Heart left ventricle (tissue), 16 donors: ENCODE data around the gene ST6GALNAC2. TPM values are rescaled to one million over a fixed set of nuclear protein-coding genes. Genes with fewer than 3 reads are reported as not detected.
"Not testable (repeated sequence)": the region's sequence is repeated elsewhere in the genome, so short reads cannot be mapped to it uniquely, and the experiment has no call there.

ENCODE experiments used
- ATAC-seq, 4 donors: fragments of 200-7000 bp; cut with Tn5 transposase; one replicate each; pipeline ENCODE4 v1.9.1; 2020 to 2022; ENCODE audit warnings: moderate library complexity in 4 of 4, mild to moderate bottlenecking in 3 of 4, moderate number of reproducible peaks in 1 of 4
- DNase-seq, 5 donors: peaks; one replicate each; pipeline ENCODE4 v3.0.0-alpha.2; 2020
- H3K27ac ChIP-seq, 12 donors: fragments of 200-600 bp; sonication (generic) in 4 of 12; one replicate each; pipeline versions ENCODE4 v1.5.0 to v1.8.0; 2016 to 2022; ENCODE audit warnings: mild to moderate bottlenecking in 2 of 12
- H3K27me3 ChIP-seq, 9 donors: fragments of 200-600 bp; sonication (generic) in 2 of 9; one replicate each; pipeline versions ENCODE4 v1.5.1 to v1.8.0; 2016 to 2022; ENCODE audit warnings: mild to moderate bottlenecking in 3 of 9
- H3K36me3 ChIP-seq, 9 donors: fragments of 200-600 bp; sonication (generic) in 2 of 9; one replicate each; pipeline versions ENCODE4 v1.5.0 to v1.8.0; 2018 to 2022; ENCODE audit warnings: mild to moderate bottlenecking in 2 of 9
- H3K4me1 ChIP-seq, 12 donors: fragments of 200-600 bp; sonication (generic) in 4 of 12; one replicate each; pipeline versions ENCODE4 v1.5.0 to v1.8.0; 2016 to 2022; ENCODE audit warnings: mild to moderate bottlenecking in 3 of 12
- H3K4me3 ChIP-seq, 12 donors: fragments of 200-600 bp; sonication (generic) in 4 of 12; one replicate each; pipeline versions ENCODE4 v1.5.0 to v1.8.0; 2017 to 2022; ENCODE audit warnings: mild to moderate bottlenecking in 9 of 12, moderate library complexity in 4 of 12
- H3K9me3 ChIP-seq, 12 donors: fragments of 200-600 bp; sonication (generic) in 4 of 12; one replicate each; pipeline versions ENCODE4 v1.5.0 to v1.8.0; 2016 to 2022; ENCODE audit warnings: mild to moderate bottlenecking in 1 of 12
- POLR2A ChIP-seq, 2 donors: fragments of 450-650 bp; IDR thresholded peaks; one replicate each; pipeline ENCODE4 v1.6.1; 2017; ENCODE audit warnings: antibody characterized with exemption in 2 of 2, mild to moderate bottlenecking in 2 of 2, moderate library complexity in 2 of 2
- WGBS, 4 donors: extraction: QIAGEN DNeasy Blood & Tissue Kit in 2 of 4; methylation state at CpG; one replicate each; pipeline versions ENCODE4 v1.1.5 to v1.1.7; 2013 to 2018; 5-methylcytosine and 5-hydroxymethylcytosine counted together
- intact Hi-C, 10 donors: fragments of 100-400 bp; cut with DNase I; formaldehyde crosslinking; loops; one replicate each; pipeline versions ENCODE4 v1.11.1 to v1.14.2; 2022
- polyA plus RNA-seq, 2 donors: library from polyadenylated mRNA; stranded (reverse); fragments of 200-250 nt; gene quantifications; one replicate each; pipeline ENCODE4 v1.2.3, GENCODE V29; 2013
- total RNA-seq, 9 donors: library from RNA; depleted of rRNA in 2 of 9; stranded (reverse); fragments of >200 nt in 2 of 9; fragmentation: NEBNext Ultra II Directional in 3 of 9; extraction: Animal tissue kit (Norgen Biotek cat#: 25700) in 3 of 9; gene quantifications; one replicate each; pipeline versions ENCODE4 v1.1.0 to v1.2.4, GENCODE V29; 2016 to 2023
- TF ChIP-seq, protein P1 (sequence below), 12 donors: fragments of 200-600 bp; sonication (generic) in 4 of 12; IDR thresholded peaks; one replicate each; pipeline versions ENCODE4 v1.5.0 to v1.8.0; 2018 to 2022; ENCODE audit warnings: antibody characterized with exemption in 12 of 12, mild to moderate bottlenecking in 5 of 12
- donor health status: ischemic (EF 13 %, LVEDD 7.1; RV severe dilation, severe dysfunction).
- donor health status: healthy with polysubstance abuse.
- donor health status: DM: no; HTN: yes; CAD: no.
- donor health status: DM: no; HTN: no; CAD: no.
- donor health status: ischemic (EF 25% LVEDD 6.9; RV normal size, moderate dysfunction).
- donor health status: ischemic (EF 25% LVEDD 5.7; RV mildly dilated, moderate dysfunction).
- donor health status: healthy.
- donor health status: DM: yes; HTN: yes; CAD: no.
- donor health status: ischemic (EF 35%, LVEDD 5.7; RV mildly dilated, moderate dysfunction).
- donor health status: nonischemic (EF 11% LVEDD 7.7; RV severe dilation, severe dysfunction).
- donor health status: DM: yes; HTN: yes; CAD: no.
- donor health status: PGD.
- donor health status: ischemic (EF 29% LVEDD 5.4; RV normal size, mild dysfunction).
- donor health status: nonischemic (EF 23%, LVEDD 6.1; RV moderate dilation, normal function).

The ST6GALNAC2 gene
- total and polyA plus RNA-seq, 11 donors: 2.1 to 7.8 (median 4.9) TPM

DNA sequence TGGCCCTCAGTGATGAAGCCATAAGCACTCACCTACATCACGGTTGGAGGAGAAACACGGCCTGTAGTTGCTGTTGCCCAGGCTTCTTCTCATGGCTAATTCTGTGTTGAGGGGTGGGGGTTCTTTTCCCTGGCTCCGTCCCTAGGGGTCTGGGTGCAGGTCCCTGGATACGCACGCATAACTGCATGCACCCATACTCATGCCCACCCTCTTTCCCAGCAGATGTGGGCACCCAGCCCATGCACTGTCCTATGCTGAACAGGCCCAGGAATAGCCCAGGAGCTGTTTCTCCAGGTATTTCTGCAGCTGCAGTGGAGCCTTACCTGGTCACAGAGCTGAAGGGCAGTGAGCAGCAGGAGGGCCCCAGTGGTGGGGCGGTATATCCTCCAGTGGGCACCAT, 39.8 kb upstream of the ST6GALNAC2 start:
- Histone ChIP-seq H3K27ac (no peak overlapping the region), H3K4me3 (no peak overlapping the region), H3K4me1 (peaks cover 0 to 7% (median 0%) of the 10 kb centered on the region in 12 donors), H3K9me3 (no peaks in the 10 kb centered on the region), H3K27me3 (no peaks in the 10 kb centered on the region), H3K36me3 (peaks cover 0 to 9% (median 0%) of the 10 kb centered on the region in 9 donors)
- ATAC-seq (no peak), DNase-seq (no peak)
- no peak for TF ChIP-seq POLR2A (IDR thresholded peaks at IDR 0.05)
- TF ChIP-seq, protein P1, sequence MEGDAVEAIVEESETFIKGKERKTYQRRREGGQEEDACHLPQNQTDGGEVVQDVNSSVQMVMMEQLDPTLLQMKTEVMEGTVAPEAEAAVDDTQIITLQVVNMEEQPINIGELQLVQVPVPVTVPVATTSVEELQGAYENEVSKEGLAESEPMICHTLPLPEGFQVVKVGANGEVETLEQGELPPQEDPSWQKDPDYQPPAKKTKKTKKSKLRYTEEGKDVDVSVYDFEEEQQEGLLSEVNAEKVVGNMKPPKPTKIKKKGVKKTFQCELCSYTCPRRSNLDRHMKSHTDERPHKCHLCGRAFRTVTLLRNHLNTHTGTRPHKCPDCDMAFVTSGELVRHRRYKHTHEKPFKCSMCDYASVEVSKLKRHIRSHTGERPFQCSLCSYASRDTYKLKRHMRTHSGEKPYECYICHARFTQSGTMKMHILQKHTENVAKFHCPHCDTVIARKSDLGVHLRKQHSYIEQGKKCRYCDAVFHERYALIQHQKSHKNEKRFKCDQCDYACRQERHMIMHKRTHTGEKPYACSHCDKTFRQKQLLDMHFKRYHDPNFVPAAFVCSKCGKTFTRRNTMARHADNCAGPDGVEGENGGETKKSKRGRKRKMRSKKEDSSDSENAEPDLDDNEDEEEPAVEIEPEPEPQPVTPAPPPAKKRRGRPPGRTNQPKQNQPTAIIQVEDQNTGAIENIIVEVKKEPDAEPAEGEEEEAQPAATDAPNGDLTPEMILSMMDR (IDR thresholded peaks at IDR 0.05): no peak
- 81 to 96% (median 86%) methylated on average over 5 to 6 of the region's 6 CpGs for WGBS, 4 donors
- intact Hi-C loops: loop anchor here in 6 of 10 donors (2.0 to 10.0 kb wide), 7 partner anchors 51 to 103 kb away; partner anchors contain the start of gene MXRA7 (in 2 of the 6)

DNA sequence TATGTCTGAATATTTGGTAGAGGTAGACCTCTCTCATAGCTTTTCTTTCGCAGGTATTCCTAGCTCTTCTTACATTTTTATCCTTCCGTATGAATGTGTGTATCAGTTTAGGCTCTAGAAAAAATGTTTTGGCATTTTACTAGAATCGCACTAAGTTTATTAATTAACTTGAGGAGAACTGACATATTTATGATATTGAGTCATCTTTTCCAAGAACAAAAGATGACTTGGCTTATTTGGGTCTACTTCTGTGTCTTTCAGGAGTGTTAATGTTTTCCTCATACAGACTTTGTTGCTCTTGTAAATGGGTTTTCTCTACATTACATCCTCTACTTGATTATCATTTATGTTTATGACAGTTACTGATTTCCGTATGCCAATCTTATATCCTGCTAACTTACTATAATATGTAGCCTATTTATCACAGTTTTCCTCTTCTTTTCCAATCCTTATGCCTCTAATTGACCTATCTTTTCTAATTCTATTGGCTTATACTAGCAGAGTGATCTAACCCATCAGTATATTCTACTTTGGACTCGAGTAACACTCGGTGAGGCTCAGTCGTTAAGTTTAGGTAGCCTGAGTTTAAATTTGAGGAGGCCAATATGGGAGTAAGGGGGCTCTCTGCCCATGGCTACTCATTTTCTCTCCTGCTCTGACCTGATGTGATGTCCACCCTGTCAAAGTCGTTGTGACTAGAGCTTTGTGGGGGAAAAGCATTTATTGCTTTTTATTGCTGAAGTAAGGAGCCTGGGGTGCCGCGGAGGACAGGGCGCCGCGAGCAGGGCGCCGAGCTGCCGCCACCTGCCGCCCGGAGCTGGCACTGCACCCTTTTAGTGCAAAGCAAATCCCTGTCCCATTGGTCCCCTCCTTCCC, 37.8 kb upstream of the ST6GALNAC2 start:
- ATAC-seq (peak; percentile 47 to 95 (median 90)), DNase-seq (peak; percentile 61 to 90 (median 72))
- intact Hi-C loops: loop anchor here (1.0 to 10.0 kb wide), 11 partner anchors 36 to 101 kb away; partner anchors contain the start of genes MXRA7 (in 2 of the 10) and ST6GALNAC2 (in 1 of the 10)
- Histone ChIP-seq H3K27ac (no peak overlapping the region), H3K36me3 (peaks cover 0 to 9% (median 0%) of the 10 kb centered on the region in 9 donors), H3K27me3 (no peaks in the 10 kb centered on the region), H3K4me1 (peaks cover 0 to 7% (median 0%) of the 10 kb centered on the region in 12 donors), H3K4me3 (no peak overlapping the region), H3K9me3 (no peaks in the 10 kb centered on the region)
- 28 to 32% (median 31%) methylated on average over 18 of the region's 18 CpGs for WGBS, 4 donors
- TF ChIP-seq, protein P1 (IDR thresholded peaks at IDR 0.05): peak; percentile 93 to 98 (median 96)
- no peak for TF ChIP-seq POLR2A (IDR thresholded peaks at IDR 0.05)

GRCh38 chr17:76617838-76618237, 32.2 kb upstream of the ST6GALNAC2 start:
- no peaks in the 10 kb centered on the region for H3K27me3 ChIP-seq
- no peak overlapping the region for H3K4me3 ChIP-seq
- WGBS, 4 donors: 81 to 88% (median 84%) methylated on average over 2 of the region's 2 CpGs
- H3K27ac ChIP-seq: no peak overlapping the region
- H3K9me3 ChIP-seq: no peaks in the 10 kb centered on the region
- ATAC-seq: no peak
- intact Hi-C loops: loop anchor here in 1 of 10 donors (5.0 kb wide), 1 partner anchor 51 kb away; a partner anchor contains a TSS
- TF ChIP-seq POLR2A (IDR thresholded peaks at IDR 0.05): no peak
- TF ChIP-seq, protein P1 (IDR thresholded peaks at IDR 0.05): no peak
- DNase-seq: no peak
- H3K4me1 ChIP-seq: no peaks in the 10 kb centered on the region
- no peaks in the 10 kb centered on the region for H3K36me3 ChIP-seq

DNA sequence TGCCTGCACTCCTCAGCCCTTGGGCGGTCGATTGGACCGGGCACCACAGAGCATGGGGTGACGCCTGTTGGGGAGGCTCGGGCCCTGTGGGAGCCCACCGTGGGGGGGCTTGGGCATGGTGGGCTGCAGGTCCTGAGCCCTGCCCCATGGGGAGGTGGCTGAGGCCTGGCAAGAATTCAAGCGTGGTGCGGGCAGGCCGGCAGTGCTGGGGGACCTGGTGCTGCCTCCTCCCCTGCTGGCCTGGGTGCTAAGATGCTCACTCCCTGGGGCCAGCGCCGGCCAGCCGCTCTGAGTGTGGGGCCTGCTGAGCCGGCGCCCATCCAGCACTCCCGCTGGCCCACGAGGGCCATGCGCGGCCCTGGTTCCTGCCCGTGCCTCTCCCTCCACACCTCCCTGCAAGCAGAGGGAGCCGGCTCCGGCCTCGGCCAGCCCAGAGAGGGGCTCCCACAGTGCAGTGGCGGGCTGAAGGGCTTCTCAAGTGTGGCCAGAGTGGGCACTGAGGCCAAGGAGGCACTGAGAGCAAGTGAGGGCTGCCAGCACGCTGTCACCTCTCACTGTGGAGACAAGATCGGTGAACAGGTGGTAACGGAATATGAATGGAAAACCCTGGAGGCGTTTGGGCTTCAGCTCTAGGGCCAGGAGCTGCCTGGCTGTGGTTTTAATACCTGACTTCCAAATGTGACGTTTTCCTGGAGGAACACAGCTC, 29.4 kb upstream of the ST6GALNAC2 start:
- ATAC-seq (no peak), DNase-seq (no peak)
- H3K4me3 ChIP-seq: no peak overlapping the region
- no peak for TF ChIP-seq POLR2A (IDR thresholded peaks at IDR 0.05)
- TF ChIP-seq, protein P1 (IDR thresholded peaks at IDR 0.05): no peak
- H3K36me3 ChIP-seq: no peaks in the 10 kb centered on the region
- no peaks in the 10 kb centered on the region for H3K9me3 ChIP-seq
- WGBS, 4 donors: 92 to 94% (median 93%) methylated on average over 19 to 28 of the region's 28 CpGs
- no peaks in the 10 kb centered on the region for H3K27me3 ChIP-seq
- intact Hi-C loops: loop anchor here in 1 of 10 donors (5.0 kb wide), 1 partner anchor 48 kb away; a partner anchor contains a TSS
- H3K4me1 ChIP-seq: no peaks in the 10 kb centered on the region
- H3K27ac ChIP-seq: no peak overlapping the region

GRCh38 chr17:76614064-76614759, 28.6 kb upstream of the ST6GALNAC2 start:
- ATAC-seq, H3K27ac ChIP-seq, H3K9me3 ChIP-seq, H3K36me3 ChIP-seq, H3K4me3 ChIP-seq, H3K27me3 ChIP-seq, H3K4me1 ChIP-seq, intact Hi-C loops, DNase-seq: not testable (repeated sequence)
- WGBS, 4 donors: 81 to 92% (median 86%) methylated on average over 13 of the region's 13 CpGs
